ENCODE data around the gene ARCN1. TPM values are rescaled to one million over a fixed set of nuclear protein-coding genes. Genes with fewer than 3 reads are reported as not detected.

ARCN1 gene
- total and polyA plus RNA-seq, 2 donors (not counting 1 experiment from before 2014, with no cell fraction given), result 116 to 387 TPM

DNA sequence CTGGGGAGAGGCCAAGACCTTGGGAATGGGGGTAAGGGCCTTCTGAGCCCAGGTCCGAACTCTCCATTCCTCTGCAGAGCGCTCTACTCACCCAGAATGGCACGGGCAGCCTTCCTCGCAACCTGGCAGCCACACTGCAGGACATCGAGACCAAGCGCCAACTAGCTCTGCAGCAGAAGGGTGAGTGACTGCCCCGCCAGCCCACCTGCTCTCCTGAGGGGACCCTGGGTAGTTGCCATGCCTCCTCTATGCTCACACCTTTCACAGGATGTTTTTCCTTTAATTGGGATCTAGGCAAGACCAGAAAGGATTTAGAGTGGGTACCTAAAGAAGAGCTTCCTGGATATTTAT is 71.8 kb downstream of the ARCN1 start:
- no peak for DNase-seq (ENCODE audit: low read depth in 2 of 2)
- Histone ChIP-seq H3K4me3 (replicated peaks in 1 of 4; ENCODE audit: control extremely low read depth in 1 of 4, insufficient read depth in 1 of 4, low read depth in 3 of 4, low read length in 4 of 4) (no peak overlapping the region), H3K9me3 (ENCODE audit: control insufficient read depth, insufficient read depth, low read depth, low read length) (no peaks in the 10 kb centered on the region), H3K4me2 (ENCODE audit: extremely low read depth, insufficient read depth, low read length) (no peak overlapping the region), H2AFZ (ENCODE audit: low read length) (no peak overlapping the region), H3K9ac (ENCODE audit: insufficient read depth, low read length) (no peak overlapping the region), H3K36me3 (ENCODE audit: control insufficient read depth, insufficient read depth, low read length) (peaks cover 50% of the 10 kb centered on the region), H3K79me2 (ENCODE audit: control insufficient read depth, insufficient read depth, low read length) (no peaks in the 10 kb centered on the region), H3K27me3 (ENCODE audit: control insufficient read depth, insufficient read depth, low read length) (no peaks in the 10 kb centered on the region), H3K4me1 (ENCODE audit: control insufficient read depth, extremely low read depth, insufficient read depth, low read length) (no peaks in the 10 kb centered on the region), H4K20me1 (ENCODE audit: control insufficient read depth, extremely low read depth, insufficient read depth, low read length) (no peaks in the 10 kb centered on the region), H3K27ac (ENCODE audit: insufficient read depth, low read length) (no peak overlapping the region)
- no peak for TF ChIP-seq EZH2 (IDR thresholded peaks at IDR 0.05; ENCODE audit: low read length, missing control alignments)
- TF ChIP-seq, protein P1, sequence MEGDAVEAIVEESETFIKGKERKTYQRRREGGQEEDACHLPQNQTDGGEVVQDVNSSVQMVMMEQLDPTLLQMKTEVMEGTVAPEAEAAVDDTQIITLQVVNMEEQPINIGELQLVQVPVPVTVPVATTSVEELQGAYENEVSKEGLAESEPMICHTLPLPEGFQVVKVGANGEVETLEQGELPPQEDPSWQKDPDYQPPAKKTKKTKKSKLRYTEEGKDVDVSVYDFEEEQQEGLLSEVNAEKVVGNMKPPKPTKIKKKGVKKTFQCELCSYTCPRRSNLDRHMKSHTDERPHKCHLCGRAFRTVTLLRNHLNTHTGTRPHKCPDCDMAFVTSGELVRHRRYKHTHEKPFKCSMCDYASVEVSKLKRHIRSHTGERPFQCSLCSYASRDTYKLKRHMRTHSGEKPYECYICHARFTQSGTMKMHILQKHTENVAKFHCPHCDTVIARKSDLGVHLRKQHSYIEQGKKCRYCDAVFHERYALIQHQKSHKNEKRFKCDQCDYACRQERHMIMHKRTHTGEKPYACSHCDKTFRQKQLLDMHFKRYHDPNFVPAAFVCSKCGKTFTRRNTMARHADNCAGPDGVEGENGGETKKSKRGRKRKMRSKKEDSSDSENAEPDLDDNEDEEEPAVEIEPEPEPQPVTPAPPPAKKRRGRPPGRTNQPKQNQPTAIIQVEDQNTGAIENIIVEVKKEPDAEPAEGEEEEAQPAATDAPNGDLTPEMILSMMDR (conservative IDR thresholded peaks at IDR 0.05 in 1 of 2, IDR thresholded peaks at IDR 0.05 in 1 of 2; ENCODE audit: low read depth in 1 of 2, low read length in 2 of 2), result no peak

DNA sequence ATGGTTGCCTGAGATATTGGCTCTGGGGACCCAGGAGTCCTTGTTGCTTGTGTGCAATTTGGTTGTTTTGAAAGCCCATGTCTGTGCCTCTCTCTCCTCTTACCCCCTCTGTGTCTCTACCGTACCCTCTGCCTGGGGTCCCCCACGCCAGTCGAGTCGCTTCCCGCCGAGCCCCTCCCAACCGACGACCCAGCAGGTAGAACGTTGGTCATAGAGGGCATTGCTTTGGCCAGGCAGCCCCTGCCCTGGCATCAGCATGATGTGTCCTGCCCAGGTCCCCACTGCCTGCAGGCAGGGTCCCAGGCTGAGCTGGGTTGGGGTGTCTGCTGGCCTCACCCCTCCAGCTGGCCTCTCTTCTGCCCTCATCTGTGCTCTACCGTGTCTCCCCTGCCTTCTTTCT is 72.3 kb downstream of the ARCN1 start:
- Histone ChIP-seq H3K27me3 (ENCODE audit: control insufficient read depth, insufficient read depth, low read length) (no peaks in the 10 kb centered on the region), H3K9ac (ENCODE audit: insufficient read depth, low read length) (no peak overlapping the region), H2AFZ (ENCODE audit: low read length) (no peak overlapping the region), H3K4me3 (replicated peaks in 1 of 4; ENCODE audit: control extremely low read depth in 1 of 4, insufficient read depth in 1 of 4, low read depth in 3 of 4, low read length in 4 of 4) (no peak overlapping the region), H3K9me3 (ENCODE audit: control insufficient read depth, insufficient read depth, low read depth, low read length) (no peaks in the 10 kb centered on the region), H3K4me2 (ENCODE audit: extremely low read depth, insufficient read depth, low read length) (no peak overlapping the region), H3K4me1 (ENCODE audit: control insufficient read depth, extremely low read depth, insufficient read depth, low read length) (no peaks in the 10 kb centered on the region), H3K79me2 (ENCODE audit: control insufficient read depth, insufficient read depth, low read length) (no peaks in the 10 kb centered on the region), H3K36me3 (ENCODE audit: control insufficient read depth, insufficient read depth, low read length) (peaks cover 46% of the 10 kb centered on the region), H3K27ac (ENCODE audit: insufficient read depth, low read length) (no peak overlapping the region), H4K20me1 (ENCODE audit: control insufficient read depth, extremely low read depth, insufficient read depth, low read length) (no peaks in the 10 kb centered on the region)
- TF ChIP-seq, protein P1 (conservative IDR thresholded peaks at IDR 0.05 in 1 of 2, IDR thresholded peaks at IDR 0.05 in 1 of 2; ENCODE audit: low read depth in 1 of 2, low read length in 2 of 2), result no peak
- TF ChIP-seq EZH2 (IDR thresholded peaks at IDR 0.05; ENCODE audit: low read length, missing control alignments), result no peak
- no peak for DNase-seq (ENCODE audit: low read depth in 2 of 2)

DNA sequence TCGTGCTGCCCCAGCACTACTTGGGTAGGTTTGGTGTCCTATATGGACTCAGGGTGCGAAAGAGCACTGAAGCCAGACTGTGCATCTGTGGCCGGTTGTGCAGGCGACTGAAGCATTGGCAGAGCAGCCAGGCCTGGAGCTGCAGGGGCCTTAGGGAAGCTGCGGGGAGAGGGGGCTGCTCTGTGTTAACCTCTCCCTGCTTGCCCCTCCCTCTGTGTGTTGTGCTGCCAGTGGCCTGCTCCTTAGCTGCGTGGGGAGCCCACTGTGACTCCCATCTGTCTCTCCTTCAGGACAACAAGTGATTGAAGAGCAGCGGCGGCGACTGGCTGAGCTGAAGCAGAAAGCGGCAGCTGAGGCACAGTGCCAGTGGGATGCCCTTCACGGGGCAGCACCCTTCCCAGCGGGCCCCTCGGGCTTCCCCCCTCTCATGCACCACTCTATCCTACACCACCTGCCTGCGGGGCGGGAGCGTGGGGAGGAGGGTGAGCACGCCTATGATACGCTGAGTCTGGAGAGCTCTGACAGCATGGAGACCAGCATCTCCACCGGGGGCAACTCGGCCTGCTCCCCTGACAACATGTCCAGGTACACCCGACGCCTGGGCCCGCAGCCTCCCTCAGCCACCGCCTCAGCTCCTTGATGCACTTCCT is 73.0 kb downstream of the ARCN1 start:
- peaks cover 47% of the 10 kb centered on the region for H3K36me3 ChIP-seq (ENCODE audit: control insufficient read depth, insufficient read depth, low read length)
- no peak overlapping the region for H3K9ac ChIP-seq (ENCODE audit: insufficient read depth, low read length)
- no peak for DNase-seq (ENCODE audit: low read depth in 2 of 2)
- no peak overlapping the region for H3K27ac ChIP-seq (ENCODE audit: insufficient read depth, low read length)
- no peak overlapping the region for H2AFZ ChIP-seq (ENCODE audit: low read length)
- H3K4me1 ChIP-seq (ENCODE audit: control insufficient read depth, extremely low read depth, insufficient read depth, low read length), result no peaks in the 10 kb centered on the region
- no peak overlapping the region for H3K4me3 ChIP-seq (replicated peaks in 1 of 4; ENCODE audit: control extremely low read depth in 1 of 4, insufficient read depth in 1 of 4, low read depth in 3 of 4, low read length in 4 of 4)
- H3K4me2 ChIP-seq (ENCODE audit: extremely low read depth, insufficient read depth, low read length), result no peak overlapping the region
- no peaks in the 10 kb centered on the region for H4K20me1 ChIP-seq (ENCODE audit: control insufficient read depth, extremely low read depth, insufficient read depth, low read length)
- H3K27me3 ChIP-seq (ENCODE audit: control insufficient read depth, insufficient read depth, low read length), result no peaks in the 10 kb centered on the region
- H3K9me3 ChIP-seq (ENCODE audit: control insufficient read depth, insufficient read depth, low read depth, low read length), result no peaks in the 10 kb centered on the region
- no peaks in the 10 kb centered on the region for H3K79me2 ChIP-seq (ENCODE audit: control insufficient read depth, insufficient read depth, low read length)
- TF ChIP-seq EZH2 (IDR thresholded peaks at IDR 0.05; ENCODE audit: low read length, missing control alignments), result no peak
- TF ChIP-seq, protein P1 (conservative IDR thresholded peaks at IDR 0.05 in 1 of 2, IDR thresholded peaks at IDR 0.05 in 1 of 2; ENCODE audit: low read depth in 1 of 2, low read length in 2 of 2), result no peak
